Thoracic aorta (tissue), 2 donors: ENCODE measurements around the gene SLC4A9. TPM values are rescaled to one million over a fixed set of nuclear protein-coding genes. Genes with fewer than 3 reads are reported as not detected.
A peak's percentile ranks its signal among the peaks of the same experiment; 100 is the strongest.

Experiments
- ATAC-seq: fragments of 150-250 bp; one replicate; pipeline ENCODE4 v1.8.0; 2017; ENCODE audit warnings: low read depth; ENCODE audit not compliant: insufficient number of reproducible peaks, low FRiP score
- DNase-seq: peaks from one replicate; pipeline ENCODE4 v3.0.0-alpha.2; 2020; ENCODE audit warnings: low spot score
- H3K27ac ChIP-seq, 2 donors: fragments of 200-600 bp; sonication (generic); 1 replicate in 1 of 2; 2 replicates in 1 of 2; pipeline ENCODE4 v1.5.1; 2016; ENCODE audit warnings: mild to moderate bottlenecking in 2 of 2, moderate library complexity in 2 of 2
- H3K27me3 ChIP-seq: fragments of 200-600 bp; sonication (generic); replicated peaks from 2 replicates; pipeline ENCODE4 v1.6.0; 2016; ENCODE audit warnings: mild to moderate bottlenecking; ENCODE audit not compliant: insufficient read depth
- H3K36me3 ChIP-seq: fragments of 200-600 bp; sonication (generic); one replicate; pipeline ENCODE4 v1.5.1; 2016
- H3K4me1 ChIP-seq, 2 donors: fragments of 200-600 bp; sonication (generic); 1 replicate in 1 of 2; 2 replicates in 1 of 2; pipeline versions ENCODE4 v1.5.1 to v1.6.0; 2016; ENCODE audit warnings: low read depth in 2 of 2, mild to moderate bottlenecking in 1 of 2; ENCODE audit not compliant: control insufficient read depth in 1 of 2
- H3K4me3 ChIP-seq: fragments of 200-600 bp; sonication (generic); 2 replicates; pipeline ENCODE4 v1.5.1; 2016; ENCODE audit warnings: mild to moderate bottlenecking
- H3K9me3 ChIP-seq: fragments of 200-600 bp; sonication (generic); 2 replicates; pipeline ENCODE4 v1.5.1; 2016
- total RNA-seq, 2 donors: library from RNA; depleted of rRNA; stranded (reverse); fragments of >200 nt; gene quantifications; one replicate each; pipeline versions ENCODE4 v1.1.0 to v1.2.3, GENCODE V29; 2016
- TF ChIP-seq, protein P1 (sequence below): fragments of 200-600 bp; sonication (generic); IDR thresholded peaks from one replicate; pipeline ENCODE4 v1.5.1; 2019; ENCODE audit warnings: antibody characterized with exemption

SLC4A9 gene
- total RNA-seq, 2 donors from 2014 or later: not detected

DNA sequence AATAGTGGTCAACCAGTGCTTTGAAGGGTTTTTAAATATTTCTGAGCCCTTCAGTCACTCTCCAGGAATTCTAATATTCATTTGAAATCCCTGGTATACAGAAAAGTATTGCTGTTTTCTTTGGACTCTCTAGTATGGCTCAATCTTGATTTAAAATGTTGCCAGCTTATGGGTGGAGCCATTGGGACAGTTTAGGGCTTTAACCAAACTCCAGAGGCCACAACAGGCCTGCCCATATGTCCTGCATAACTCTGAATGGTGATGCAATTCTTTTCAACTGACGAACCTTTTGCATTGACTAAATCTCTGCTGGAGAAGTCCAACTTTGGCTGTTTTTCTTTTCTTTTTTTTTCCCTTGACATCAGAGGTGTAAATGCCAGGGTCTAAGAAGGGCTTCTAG lies 31.3 kb downstream of the SLC4A9 start:
- H3K4me3 ChIP-seq: no peak overlapping the region
- TF ChIP-seq, protein P1, sequence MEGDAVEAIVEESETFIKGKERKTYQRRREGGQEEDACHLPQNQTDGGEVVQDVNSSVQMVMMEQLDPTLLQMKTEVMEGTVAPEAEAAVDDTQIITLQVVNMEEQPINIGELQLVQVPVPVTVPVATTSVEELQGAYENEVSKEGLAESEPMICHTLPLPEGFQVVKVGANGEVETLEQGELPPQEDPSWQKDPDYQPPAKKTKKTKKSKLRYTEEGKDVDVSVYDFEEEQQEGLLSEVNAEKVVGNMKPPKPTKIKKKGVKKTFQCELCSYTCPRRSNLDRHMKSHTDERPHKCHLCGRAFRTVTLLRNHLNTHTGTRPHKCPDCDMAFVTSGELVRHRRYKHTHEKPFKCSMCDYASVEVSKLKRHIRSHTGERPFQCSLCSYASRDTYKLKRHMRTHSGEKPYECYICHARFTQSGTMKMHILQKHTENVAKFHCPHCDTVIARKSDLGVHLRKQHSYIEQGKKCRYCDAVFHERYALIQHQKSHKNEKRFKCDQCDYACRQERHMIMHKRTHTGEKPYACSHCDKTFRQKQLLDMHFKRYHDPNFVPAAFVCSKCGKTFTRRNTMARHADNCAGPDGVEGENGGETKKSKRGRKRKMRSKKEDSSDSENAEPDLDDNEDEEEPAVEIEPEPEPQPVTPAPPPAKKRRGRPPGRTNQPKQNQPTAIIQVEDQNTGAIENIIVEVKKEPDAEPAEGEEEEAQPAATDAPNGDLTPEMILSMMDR: no peak
- H3K9me3 ChIP-seq: no peaks in the 10 kb centered on the region
- DNase-seq: no peak
- no peaks in the 10 kb centered on the region for H3K36me3 ChIP-seq
- no peak overlapping the region for H3K27ac ChIP-seq
- H3K27me3 ChIP-seq: no peaks in the 10 kb centered on the region
- H3K4me1 ChIP-seq: no peaks in the 10 kb centered on the region
- ATAC-seq: no peak

DNA sequence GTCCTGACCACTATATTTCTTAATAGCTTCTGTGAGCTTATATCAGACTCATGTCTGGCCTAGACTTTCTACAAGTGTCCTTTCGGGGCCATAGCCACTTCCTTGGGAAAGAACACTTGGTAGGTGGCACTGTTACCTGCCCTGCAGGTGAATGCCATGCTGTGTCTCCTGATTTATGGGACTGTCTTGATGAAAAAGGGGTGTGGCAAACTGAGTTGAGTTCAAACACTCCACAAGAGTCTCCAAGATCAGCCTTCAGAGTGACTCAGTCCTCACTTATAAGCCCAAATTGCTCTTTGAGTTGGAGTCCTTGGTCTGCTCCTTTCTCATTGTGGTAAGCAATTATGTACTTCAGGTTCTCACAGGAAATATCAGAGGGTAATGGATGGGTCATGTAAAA lies 31.7 kb downstream of the SLC4A9 start:
- no peak overlapping the region for H3K4me3 ChIP-seq
- TF ChIP-seq, protein P1: no peak
- H3K4me1 ChIP-seq: no peaks in the 10 kb centered on the region
- ATAC-seq (no peak), DNase-seq (no peak)
- H3K27ac ChIP-seq: no peak overlapping the region
- H3K36me3 ChIP-seq: no peaks in the 10 kb centered on the region
- H3K9me3 ChIP-seq: no peaks in the 10 kb centered on the region
- no peaks in the 10 kb centered on the region for H3K27me3 ChIP-seq

DNA sequence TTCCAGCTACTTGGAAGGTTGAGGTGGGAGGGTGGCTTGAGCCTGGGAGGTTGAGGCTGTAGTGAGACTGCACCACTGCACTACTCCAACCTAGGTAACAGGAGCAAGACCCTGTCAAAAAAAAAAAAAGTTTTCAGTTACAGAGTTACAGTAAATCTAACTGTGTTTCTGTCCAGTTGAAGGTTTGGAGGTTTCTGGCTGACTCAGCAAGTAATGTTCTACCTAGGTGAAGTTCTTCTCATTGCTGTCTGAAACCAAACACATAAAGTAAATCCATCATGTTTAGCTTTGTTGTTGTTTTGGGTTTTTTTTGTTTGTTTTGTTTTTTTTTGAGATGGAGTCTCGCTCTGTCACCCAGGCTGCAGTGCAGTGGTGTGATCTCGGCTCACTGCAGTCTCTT lies 33.7 kb downstream of the SLC4A9 start:
- no peak overlapping the region for H3K4me3 ChIP-seq
- no peak for ATAC-seq
- no peaks in the 10 kb centered on the region for H3K9me3 ChIP-seq
- H3K27me3 ChIP-seq: no peaks in the 10 kb centered on the region
- DNase-seq: no peak
- no peaks in the 10 kb centered on the region for H3K36me3 ChIP-seq
- H3K4me1 ChIP-seq: no peaks in the 10 kb centered on the region
- H3K27ac ChIP-seq: no peak overlapping the region
- TF ChIP-seq, protein P1: no peak

DNA sequence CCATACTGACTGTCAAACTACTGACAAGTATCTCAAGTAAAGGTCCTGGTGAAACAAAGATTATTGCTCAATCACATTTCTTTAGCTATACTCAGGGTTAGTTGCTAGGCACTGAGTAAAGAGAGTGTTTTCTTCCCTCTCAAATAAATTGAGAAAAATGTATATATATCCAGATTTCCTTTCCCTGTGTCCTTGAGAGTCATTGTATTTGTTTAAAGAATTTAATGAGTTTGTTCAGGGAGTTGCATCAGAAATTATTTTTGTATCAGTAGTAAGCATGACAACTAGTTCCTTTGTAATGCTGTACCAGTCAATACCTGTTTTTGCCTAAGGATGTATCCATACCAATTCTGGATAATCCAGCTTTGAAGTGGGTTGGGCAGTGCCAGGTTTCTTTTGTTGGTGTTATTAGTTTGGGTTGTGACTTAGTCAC lies 38.4 kb downstream of the SLC4A9 start:
- ATAC-seq: no peak

DNA sequence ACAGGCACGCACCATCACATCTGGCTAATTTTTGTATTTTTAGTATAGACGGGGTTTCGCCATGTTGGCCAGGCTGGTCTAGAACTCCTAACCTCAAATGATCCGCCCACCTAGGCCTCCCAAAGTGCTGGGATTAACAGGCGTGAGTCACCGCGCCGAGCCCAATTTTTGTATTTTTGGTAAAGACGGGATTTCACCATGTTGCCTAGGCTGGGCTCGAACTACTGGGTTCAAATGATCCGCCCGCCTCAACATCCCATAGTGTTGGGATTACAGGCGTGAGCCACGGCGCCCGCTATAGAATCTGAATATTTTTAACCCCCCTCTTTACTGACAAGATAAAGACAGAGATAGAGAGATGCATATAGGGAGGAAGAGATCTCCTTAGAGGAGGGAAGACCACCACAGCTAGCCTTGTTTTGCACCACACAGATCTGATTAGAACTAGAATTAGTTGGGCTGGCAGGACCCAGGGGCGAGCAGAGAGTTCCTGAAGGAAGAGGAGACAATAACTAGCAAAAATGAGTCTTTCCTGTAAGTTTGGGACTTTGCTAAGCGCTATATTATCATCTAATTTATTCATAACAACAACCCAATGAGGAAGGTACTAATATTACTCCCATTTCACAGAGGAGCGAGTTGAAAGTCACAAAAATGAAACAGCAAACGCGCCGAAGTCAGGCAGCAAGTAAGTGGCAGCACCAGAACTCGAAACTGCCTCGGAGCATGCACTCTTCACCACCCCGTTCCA lies 40.2 kb downstream of the SLC4A9 start:
- Histone ChIP-seq H3K27me3 (no peaks in the 10 kb centered on the region), H3K4me3 (peak overlapping the region; percentile 88), H3K36me3 (no peaks in the 10 kb centered on the region), H3K27ac (peak overlapping the region; percentile 84 to 89), H3K4me1 (peaks cover 21 to 31% of the 10 kb centered on the region in 2 donors), H3K9me3 (no peaks in the 10 kb centered on the region)
- ATAC-seq: no peak
- DNase-seq: no peak
- TF ChIP-seq, protein P1: no peak

More for the DNA sequence above, 38.4 kb downstream of the SLC4A9 start:
- Histone ChIP-seq H3K27me3 (no peaks in the 10 kb centered on the region), H3K36me3 (no peaks in the 10 kb centered on the region), H3K4me3 (no peak overlapping the region), H3K4me1 (peaks cover 5 to 13% of the 10 kb centered on the region in 2 donors), H3K9me3 (no peaks in the 10 kb centered on the region), H3K27ac (no peak overlapping the region)
- TF ChIP-seq, protein P1: no peak
- no peak for DNase-seq
